HG03097 (cell line): ENCODE data around the gene PSMC1.

Source experiments
- ATAC-seq: cut with Tn5 transposase; IDR thresholded peaks from one replicate; pipeline ENCODE4 v1.9.1; 2021; ENCODE audit not compliant: unreplicated experiment, low FRiP score

Gene PSMC1

GRCh38 chr14:90275820-90276219 lies 19.5 kb downstream of the PSMC1 start:
- ATAC-seq: no peak

- ATAC-seq: no peak
Measured at GRCh38 chr14:90276646-90277367, 20.5 kb downstream of the PSMC1 start.

- ATAC-seq: no peak
Measured at GRCh38 chr14:90277581-90278198, 21.3 kb downstream of the PSMC1 start.

DNA sequence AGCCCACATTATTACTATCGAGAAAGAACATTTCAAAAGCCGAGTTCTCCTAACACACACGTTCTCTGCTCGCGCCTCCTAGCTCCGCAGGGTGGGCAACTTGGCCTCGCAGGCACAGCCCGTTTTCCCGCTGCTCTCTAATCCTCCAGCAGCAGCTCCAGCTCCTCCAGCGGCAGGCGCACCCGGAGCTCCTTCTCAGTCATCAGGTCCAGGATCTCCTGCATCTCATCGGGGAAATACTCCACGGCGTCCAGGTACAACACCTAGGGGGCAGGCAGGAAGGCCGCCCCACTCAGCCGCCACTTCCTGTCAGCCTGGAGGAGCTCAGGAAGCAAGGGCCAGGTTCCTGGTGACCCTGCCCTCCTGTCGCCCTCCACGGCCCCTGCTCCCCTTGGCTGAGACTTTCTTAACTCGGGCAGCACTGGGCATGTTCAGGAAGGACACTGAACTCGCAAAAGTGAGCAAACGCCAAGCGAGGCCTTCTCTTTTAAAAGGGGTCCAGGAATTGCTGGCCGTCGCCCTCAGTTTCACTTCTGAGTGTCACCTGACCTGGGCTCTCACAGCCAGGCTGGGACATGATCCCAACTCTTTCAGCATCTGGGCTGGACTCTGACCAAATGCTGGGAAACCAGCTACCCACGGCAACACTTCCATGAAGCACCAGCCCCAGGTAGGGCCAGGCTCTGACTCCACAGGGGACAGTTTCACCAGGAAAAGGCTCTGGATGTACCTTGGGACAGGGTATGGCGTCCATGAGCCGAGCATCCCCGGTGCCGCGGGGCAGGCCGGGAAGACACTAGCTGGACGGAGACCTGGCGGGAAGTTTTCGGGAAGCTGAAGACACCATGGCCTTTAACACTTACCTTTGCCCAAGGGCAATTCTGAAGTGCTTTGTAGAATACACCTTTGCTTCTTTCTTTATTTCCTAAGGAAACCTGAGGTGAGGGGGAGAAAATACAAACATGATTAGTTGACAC lies 22.1 kb downstream of the PSMC1 start:
- no peak for ATAC-seq

DNA sequence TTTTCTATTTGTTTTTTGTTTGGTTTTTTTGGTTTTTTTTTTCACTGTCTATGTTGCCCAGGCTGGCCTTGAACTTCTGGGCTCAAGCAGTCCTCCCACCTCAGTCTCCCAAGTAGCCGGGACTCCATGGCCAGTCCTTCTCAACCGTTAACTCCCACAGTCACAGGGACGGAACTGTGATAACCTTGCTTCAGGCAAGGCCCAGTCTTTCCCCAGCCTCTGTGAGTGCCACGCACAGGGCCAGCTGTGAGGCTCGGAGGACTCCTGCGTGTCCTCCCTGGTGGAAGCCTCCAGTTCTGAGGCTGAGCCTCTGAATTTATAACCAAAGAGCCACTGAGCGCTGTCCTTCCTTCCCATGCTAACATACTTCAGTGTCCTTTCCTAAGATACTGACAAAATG lies 23.7 kb downstream of the PSMC1 start:
- ATAC-seq: no peak

GRCh38 chr14:90281261-90281660 lies 24.9 kb downstream of the PSMC1 start:
- ATAC-seq: no peak

DNA sequence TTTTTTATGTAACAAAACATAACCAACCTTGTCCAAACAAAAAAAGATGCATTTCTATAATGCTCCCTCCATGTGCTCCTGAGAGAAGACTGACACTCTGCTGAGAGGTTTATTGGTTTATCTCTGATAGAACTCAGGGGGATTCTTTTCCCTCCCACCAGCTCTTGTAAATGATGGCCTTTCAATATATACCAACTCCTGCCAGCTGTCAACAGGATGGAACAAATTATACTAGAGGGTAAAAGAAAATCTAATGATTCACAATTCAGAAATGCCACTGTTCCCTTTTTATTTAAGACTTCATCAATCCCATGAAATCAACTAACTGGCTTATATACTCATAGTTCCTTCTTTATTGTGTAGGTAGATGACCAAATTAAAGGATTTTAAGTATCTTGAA lies 25.4 kb downstream of the PSMC1 start:
- ATAC-seq: no peak

DNA sequence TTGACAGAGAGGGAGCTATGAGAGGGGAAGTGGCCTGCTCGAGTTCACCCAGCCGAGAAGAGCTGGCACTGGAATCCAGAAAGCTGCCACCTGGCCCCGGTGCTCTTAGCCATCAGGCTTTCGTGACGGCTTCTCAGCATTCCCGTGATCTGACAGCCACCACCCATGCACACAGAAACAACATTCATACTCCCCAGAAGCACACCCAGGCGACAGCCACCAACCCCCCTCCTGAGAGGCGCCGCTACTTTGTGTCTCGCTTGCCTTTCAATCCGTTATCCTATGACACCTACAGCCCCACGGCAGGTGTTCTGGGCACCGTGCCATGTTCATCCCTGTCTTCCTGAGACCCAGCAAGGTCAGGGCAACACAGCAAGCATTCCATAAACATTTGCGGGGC lies 31.4 kb downstream of the PSMC1 start:
- no peak for ATAC-seq

GRCh38 chr14:90288651-90289355 lies 32.5 kb downstream of the PSMC1 start:
- ATAC-seq: peak; percentile 91

GRCh38 chr14:90290337-90291011 lies 34.1 kb downstream of the PSMC1 start:
- ATAC-seq: no peak

DNA sequence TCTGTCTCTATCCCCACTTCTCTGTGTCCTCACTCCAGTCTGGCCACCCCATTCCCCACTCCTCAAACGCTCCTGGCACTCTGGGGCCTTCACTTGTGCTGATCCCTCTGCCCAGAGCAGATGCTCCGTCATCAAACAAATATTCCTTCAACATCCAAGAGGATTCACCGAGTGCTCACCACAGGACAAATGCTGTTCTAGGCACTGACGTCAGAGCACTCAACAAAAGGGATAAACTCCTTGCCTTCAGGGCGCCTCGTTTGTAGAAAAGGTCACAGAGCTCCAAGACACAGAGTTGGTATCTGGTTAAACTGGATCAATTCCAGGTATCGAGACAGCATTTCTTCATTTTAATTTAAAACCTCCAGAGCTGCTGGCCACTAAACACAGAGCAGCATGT lies 35.3 kb downstream of the PSMC1 start:
- ATAC-seq: no peak

DNA sequence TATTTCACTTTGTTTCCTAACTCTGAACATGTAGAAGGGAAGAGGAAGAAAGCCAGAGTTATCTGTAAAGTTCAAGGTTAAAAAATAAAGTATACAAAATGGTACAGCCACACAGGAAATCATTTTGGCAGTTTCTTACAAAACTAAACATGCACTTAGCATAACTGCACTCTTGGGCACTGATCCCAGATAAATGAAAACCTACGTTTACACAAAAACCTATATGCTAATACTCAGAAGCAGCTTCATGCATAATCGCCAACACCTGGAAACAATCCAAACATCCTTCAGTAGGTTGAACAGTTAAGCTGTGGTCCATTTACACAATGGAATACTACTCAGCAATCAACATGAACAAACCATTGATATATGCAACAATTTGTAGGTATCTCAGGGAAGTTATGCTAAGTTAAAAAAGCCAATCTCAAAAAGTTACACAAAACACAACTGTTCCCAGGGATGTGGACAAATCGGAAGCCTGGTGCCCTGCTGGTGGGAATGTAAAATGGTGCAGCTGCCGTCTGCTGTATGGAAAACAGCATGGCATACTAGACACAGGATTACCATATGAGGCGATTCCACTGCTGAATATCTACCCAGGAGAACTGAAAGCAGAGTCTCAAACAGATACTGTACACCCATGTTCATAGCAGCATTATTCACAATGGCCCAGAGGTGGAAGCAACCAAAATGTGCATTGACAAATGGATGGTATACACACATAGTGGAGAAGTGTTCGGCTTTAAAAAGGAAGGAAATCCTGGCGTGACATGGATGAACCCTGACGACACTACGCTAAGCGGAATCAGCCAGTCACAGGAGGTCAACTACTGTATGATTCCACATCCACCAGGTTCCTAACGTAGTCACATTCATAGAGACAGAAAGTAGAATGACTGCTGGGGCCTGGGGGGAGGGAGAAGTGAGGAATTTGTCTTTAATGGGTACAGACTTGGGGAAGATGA lies 37.7 kb downstream of the PSMC1 start:
- ATAC-seq: no peak

DNA sequence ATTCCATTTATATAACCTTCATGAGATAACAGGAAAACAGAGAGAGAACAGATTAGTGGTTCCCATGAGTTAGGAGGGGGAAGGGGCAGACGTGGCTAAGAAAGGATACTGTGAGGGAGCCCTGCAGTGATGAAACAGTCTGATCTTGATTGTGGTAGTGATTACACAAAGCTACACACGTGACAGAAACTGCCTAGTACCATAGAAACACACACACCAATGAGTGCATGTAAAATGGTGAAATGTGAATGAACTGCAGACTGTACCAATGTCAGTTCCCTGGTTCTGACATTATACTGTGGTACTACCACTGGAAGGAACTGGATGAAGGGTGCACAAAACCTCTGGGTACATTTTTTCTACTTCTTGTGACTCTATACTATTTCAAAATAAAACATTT lies 38.5 kb downstream of the PSMC1 start:
- ATAC-seq: no peak

- ATAC-seq: no peak
Measured at GRCh38 chr14:90295870-90296516, 39.6 kb downstream of the PSMC1 start.

- no peak for ATAC-seq
Measured at GRCh38 chr14:90296641-90297040, 40.3 kb downstream of the PSMC1 start.

- no peak for ATAC-seq
Measured at GRCh38 chr14:90297876-90298629, 41.7 kb downstream of the PSMC1 start.

DNA sequence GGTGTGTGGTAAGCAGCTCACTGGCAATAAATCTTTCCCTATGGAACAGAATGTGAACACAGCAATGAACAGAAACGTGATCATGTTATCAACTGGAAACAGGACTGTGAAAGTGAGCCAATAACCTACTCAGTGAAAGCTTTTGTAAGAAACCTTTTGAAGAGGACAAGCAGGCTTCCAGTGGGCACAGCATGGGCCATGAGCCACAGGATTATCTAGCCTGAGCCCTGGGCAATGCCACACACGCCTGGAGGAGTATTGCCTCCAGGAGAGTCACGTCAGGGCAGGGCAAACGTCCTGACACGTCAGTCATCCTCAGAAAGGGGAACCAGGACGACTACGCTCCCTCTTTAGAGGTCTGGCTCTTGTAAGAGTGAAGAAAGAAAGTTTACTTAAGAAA lies 43.1 kb downstream of the PSMC1 start:
- ATAC-seq: no peak

GRCh38 chr14:90300611-90301047 lies 44.3 kb downstream of the PSMC1 start:
- ATAC-seq: no peak
